Measurements from ENCODE around the gene CLDN3. TPM values are rescaled to one million over a fixed set of nuclear protein-coding genes. Genes with fewer than 3 reads are reported as not detected.

The CLDN3 gene
- total and polyA plus RNA-seq, 2 of the 4 experiments (the other 2 are of a cell fraction), result 0.12 to 0.18 TPM

GRCh38 chr7:73740771-73741170 is 29.3 kb downstream of the CLDN3 start:
- Histone ChIP-seq H3K4ac (ENCODE audit: low read depth, low read length) (no peak overlapping the region), H2BK120ac (ENCODE audit: low read depth, low read length) (no peak overlapping the region), H3K14ac (replicated peaks; ENCODE audit: low read depth, low read length) (no peak overlapping the region), H2AK9ac (replicated peaks; ENCODE audit: low read depth, low read length, poor library complexity) (no peak overlapping the region), H2AFZ (replicated peaks; ENCODE audit: low read length, poor library complexity) (no peak overlapping the region), H3K4me2 (ENCODE audit: low read depth, low read length) (no peak overlapping the region), H4K5ac (ENCODE audit: low read depth, low read length) (no peak overlapping the region), H3K4me1 (ENCODE audit: control insufficient read depth, insufficient read depth, low read length) (peaks cover 7% of the 10 kb centered on the region), H3K9me1 (ENCODE audit: insufficient read depth, low read length) (peaks cover 8% of the 10 kb centered on the region), H2AK5ac (ENCODE audit: low read depth, low read length) (no peak overlapping the region), H3K27ac (ENCODE audit: insufficient read depth, low read length) (no peak overlapping the region), H2BK5ac (ENCODE audit: low read depth, low read length, poor library complexity, severe bottlenecking) (no peak overlapping the region), H4K91ac (ENCODE audit: insufficient read depth, low read depth, low read length) (no peak overlapping the region), H4K8ac (ENCODE audit: low read depth in 2 of 2, low read length in 2 of 2) (no peak overlapping the region), H3K4me3 (ENCODE audit: insufficient read depth, low read depth, low read length) (no peak overlapping the region), H2BK20ac (ENCODE audit: low read depth, low read length) (no peak overlapping the region), H3K23ac (ENCODE audit: low read depth, low read length) (no peak overlapping the region), H3K56ac (ENCODE audit: extremely low read depth, insufficient read depth, low read length) (no peak overlapping the region), H2BK15ac (ENCODE audit: low read depth, low read length) (no peak overlapping the region), H3K9ac (ENCODE audit: low read depth, low read length) (no peak overlapping the region), H3K9me3 (ENCODE audit: control insufficient read depth, insufficient read depth, low read length) (no peaks in the 10 kb centered on the region), H3K36me3 (ENCODE audit: control insufficient read depth, insufficient read depth, low read length) (0 out of 2 replicates have a peak, but pooled peaks cover 6% of the 10 kb centered on the region), H3K79me1 (ENCODE audit: low read depth in 1 of 2, low read length in 2 of 2) (peaks cover 5 to 21% of the 10 kb centered on the region in 2 experiments; a peak in 3 of 4 replicates), H3K18ac (ENCODE audit: low read depth, low read length) (no peak overlapping the region), H3K27me3 (ENCODE audit: control insufficient read depth, insufficient read depth, low read length) (no peaks in the 10 kb centered on the region), H4K20me1 (ENCODE audit: insufficient read depth, low read length) (peaks cover 3% of the 10 kb centered on the region; the same call in 1 of the 2 replicates)
- intact Hi-C loops (cut with micrococcal nuclease) (loop anchor here (10.0 kb wide), 1 partner anchor 54 kb away; no protein-coding TSS in a partner anchor), in situ Hi-C loops (cut with MboI; ENCODE audit: low sequenced_read_pairs) (no loop called here), dilution Hi-C loops (cut with HindIII; ENCODE audit: low sequenced_read_pairs, unreplicated experiment) (no loop called here)
- POLR2A ChIA-PET (ENCODE audit: unreplicated experiment), result no interaction called here
- no TSS peak for BruUV-seq (replicated peaks)
- WGBS, 2 experiments (ENCODE audit: extremely low coverage in 2 of 2, insufficient read length in 1 of 2), result no CpG with 5 or more reads among the region's 5 CpGs
- no peak for DNase-seq
- ATAC-seq (ENCODE audit: low read depth), result no peak
- TF ChIP-seq RAD21 (IDR thresholded peaks at IDR 0.05; ENCODE audit: low read length), result no peak
- CTCF ChIA-PET, result interaction anchor here (1.2 kb wide), 1 partner anchor 111 kb away, joined by 3 read pairs; no protein-coding TSS in a partner anchor
